ENCODE data around the gene MAN1A1.

The MAN1A1 gene

GRCh38 chr6:119264854-119265397 lies 84.6 kb downstream of the MAN1A1 start:
- no peak for DNase-seq

GRCh38 chr6:119262612-119263011 lies 86.9 kb downstream of the MAN1A1 start:
- no peak for DNase-seq

- no peak for DNase-seq
Measured at GRCh38 chr6:119261944-119262284, 87.6 kb downstream of the MAN1A1 start.

- no peak for DNase-seq
Measured at GRCh38 chr6:119259027-119259426, 90.5 kb downstream of the MAN1A1 start.

GRCh38 chr6:119257726-119258125 lies 91.8 kb downstream of the MAN1A1 start:
- no peak for DNase-seq

- no peak for DNase-seq
Measured at GRCh38 chr6:119256978-119257462, 92.5 kb downstream of the MAN1A1 start.

- no peak for DNase-seq
Measured at GRCh38 chr6:119256392-119256791, 93.2 kb downstream of the MAN1A1 start.

GRCh38 chr6:119255492-119255891 lies 94.1 kb downstream of the MAN1A1 start:
- DNase-seq: no peak

GRCh38 chr6:119250036-119250435 lies 99.5 kb downstream of the MAN1A1 start:
- peak in 1 of 2 experiments; percentile 61 for DNase-seq

- no peak for DNase-seq
Measured at GRCh38 chr6:119249319-119249718, 100.2 kb downstream of the MAN1A1 start.

- DNase-seq: no peak
Measured at GRCh38 chr6:119247504-119247903, 102.1 kb downstream of the MAN1A1 start.

- no peak for DNase-seq
Measured at GRCh38 chr6:119243657-119244056, 105.9 kb downstream of the MAN1A1 start.

GRCh38 chr6:119243037-119243436 lies 106.5 kb downstream of the MAN1A1 start:
- no peak for DNase-seq

GRCh38 chr6:119241540-119242309 lies 107.8 kb downstream of the MAN1A1 start:
- DNase-seq: no peak

GRCh38 chr6:119241111-119241465 lies 108.5 kb downstream of the MAN1A1 start:
- no peak for DNase-seq

- peak in 1 of 2 experiments; percentile 7 for DNase-seq
Measured at GRCh38 chr6:119240257-119241110, 109.1 kb downstream of the MAN1A1 start.

GRCh38 chr6:119237177-119237715 lies 112.3 kb downstream of the MAN1A1 start:
- DNase-seq: no peak

GRCh38 chr6:119234941-119235340 lies 114.6 kb downstream of the MAN1A1 start:
- DNase-seq: no peak

GRCh38 chr6:119234457-119234856 lies 115.1 kb downstream of the MAN1A1 start:
- DNase-seq: no peak

- no peak for DNase-seq
Measured at GRCh38 chr6:119233312-119233984, 116.1 kb downstream of the MAN1A1 start.

- DNase-seq: no peak
Measured at GRCh38 chr6:119231394-119231793, 118.2 kb downstream of the MAN1A1 start.

GRCh38 chr6:119230160-119230559 lies 119.4 kb downstream of the MAN1A1 start:
- DNase-seq: no peak

GRCh38 chr6:119227377-119227776 lies 122.2 kb downstream of the MAN1A1 start:
- no peak for DNase-seq

Measured in NCI-H524 (cell line).